DMS153 treated with DMSO at 0.1 percent for 48 hours (cell line): ENCODE measurements around the gene CAMTA1.

ENCODE experiments used
- DNase-seq: peaks from one replicate; lab custom pipeline; 2025; ENCODE audit not compliant: unreplicated experiment; lab: John Stamatoyannopoulos, UW

The CAMTA1 gene

GRCh38 chr1:6969762-6970161 lies 184.5 kb downstream of the CAMTA1 start:
- no peak for DNase-seq

GRCh38 chr1:6970221-6970620 lies 185.0 kb downstream of the CAMTA1 start:
- no peak for DNase-seq

GRCh38 chr1:6971048-6971447 lies 185.8 kb downstream of the CAMTA1 start:
- DNase-seq = no peak

GRCh38 chr1:6971699-6972098 lies 186.4 kb downstream of the CAMTA1 start:
- DNase-seq = no peak

GRCh38 chr1:6972399-6972798 lies 187.1 kb downstream of the CAMTA1 start:
- DNase-seq = no peak

GRCh38 chr1:6975331-6976043 lies 190.2 kb downstream of the CAMTA1 start:
- DNase-seq = no peak

- no peak for DNase-seq
These were observed 190.8 kb downstream of the CAMTA1 start for GRCh38 chr1:6976044-6976375.

GRCh38 chr1:6979003-6979613 lies 193.9 kb downstream of the CAMTA1 start:
- no peak for DNase-seq

GRCh38 chr1:6981595-6981994 lies 196.3 kb downstream of the CAMTA1 start:
- DNase-seq = no peak

- DNase-seq = no peak
These were observed 197.2 kb downstream of the CAMTA1 start for GRCh38 chr1:6982443-6982842.

GRCh38 chr1:6982860-6983259 lies 197.6 kb downstream of the CAMTA1 start:
- DNase-seq = no peak

GRCh38 chr1:6984536-6984935 lies 199.3 kb downstream of the CAMTA1 start:
- no peak for DNase-seq

- no peak for DNase-seq
These were observed 199.7 kb downstream of the CAMTA1 start for GRCh38 chr1:6984986-6985385.

GRCh38 chr1:6985549-6986276 lies 200.5 kb downstream of the CAMTA1 start:
- DNase-seq = no peak

- no peak for DNase-seq
These were observed 201.0 kb downstream of the CAMTA1 start for GRCh38 chr1:6986281-6986680.

- DNase-seq = no peak
These were observed 202.7 kb downstream of the CAMTA1 start for GRCh38 chr1:6987940-6988339.

- no peak for DNase-seq
These were observed 203.5 kb downstream of the CAMTA1 start for GRCh38 chr1:6988796-6989195.

GRCh38 chr1:6989212-6990159 lies 204.2 kb downstream of the CAMTA1 start:
- no peak for DNase-seq

- DNase-seq = no peak
These were observed 206.0 kb downstream of the CAMTA1 start for GRCh38 chr1:6991266-6991665.

GRCh38 chr1:6995789-6996188 lies 210.5 kb downstream of the CAMTA1 start:
- DNase-seq = no peak

GRCh38 chr1:6996371-6996770 lies 211.1 kb downstream of the CAMTA1 start:
- DNase-seq = no peak
